GM12873 (cell line): ENCODE results near the gene TSSK6.

Experiments
- TF ChIP-seq, protein P1 (sequence below): IDR thresholded peaks from 2 replicates; pipeline ENCODE4 v1.5.1; 2012; ENCODE audit warnings: low read depth, mild to moderate bottlenecking, moderate library complexity, low read length, control low read depth; ENCODE audit not compliant: insufficient read depth; ENCODE audit errors: missing control alignments

The TSSK6 gene

DNA sequence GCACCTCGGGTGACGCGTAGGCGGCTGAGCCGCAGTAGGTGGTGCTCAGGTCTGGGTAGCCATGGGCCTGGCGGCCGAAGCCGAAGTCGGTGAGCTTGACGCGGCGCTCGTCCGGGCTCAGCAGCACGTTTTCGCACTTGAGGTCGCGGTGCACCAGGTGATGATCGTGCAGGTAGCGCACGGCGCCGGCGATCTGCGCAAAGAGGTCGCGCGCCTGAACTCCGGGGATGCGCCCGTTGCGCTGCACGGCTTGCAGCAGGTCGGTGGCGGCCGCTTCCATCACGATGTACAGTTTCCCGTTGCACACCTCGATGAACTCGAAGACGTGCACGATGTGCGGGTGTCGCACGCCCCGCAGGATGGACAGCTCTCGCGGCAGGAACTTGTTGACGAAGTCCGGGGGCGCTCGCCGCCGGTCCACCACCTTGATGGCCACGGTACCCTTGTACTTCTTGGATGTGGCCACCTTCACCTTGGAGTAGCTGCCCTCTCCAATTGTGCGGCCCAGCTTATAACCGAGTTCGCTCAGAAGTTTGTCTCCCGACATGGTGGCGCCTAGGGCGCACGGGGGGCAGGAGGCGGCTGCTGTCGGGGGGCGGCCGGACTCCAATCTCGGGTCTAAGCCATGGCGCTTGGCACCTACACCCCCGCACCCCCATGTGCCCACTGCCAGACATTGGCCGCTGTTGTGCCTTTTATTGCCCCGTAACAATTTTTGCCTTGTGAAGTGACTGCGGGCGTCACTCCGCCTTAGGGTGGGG is at the start of gene TSSK6:
Gene TSSK6 (minus strand): TSS at position 668 of the 761 bp plus-strand sequence. CDS start 121 bp downstream, at position 547.
- TF ChIP-seq, protein P1, sequence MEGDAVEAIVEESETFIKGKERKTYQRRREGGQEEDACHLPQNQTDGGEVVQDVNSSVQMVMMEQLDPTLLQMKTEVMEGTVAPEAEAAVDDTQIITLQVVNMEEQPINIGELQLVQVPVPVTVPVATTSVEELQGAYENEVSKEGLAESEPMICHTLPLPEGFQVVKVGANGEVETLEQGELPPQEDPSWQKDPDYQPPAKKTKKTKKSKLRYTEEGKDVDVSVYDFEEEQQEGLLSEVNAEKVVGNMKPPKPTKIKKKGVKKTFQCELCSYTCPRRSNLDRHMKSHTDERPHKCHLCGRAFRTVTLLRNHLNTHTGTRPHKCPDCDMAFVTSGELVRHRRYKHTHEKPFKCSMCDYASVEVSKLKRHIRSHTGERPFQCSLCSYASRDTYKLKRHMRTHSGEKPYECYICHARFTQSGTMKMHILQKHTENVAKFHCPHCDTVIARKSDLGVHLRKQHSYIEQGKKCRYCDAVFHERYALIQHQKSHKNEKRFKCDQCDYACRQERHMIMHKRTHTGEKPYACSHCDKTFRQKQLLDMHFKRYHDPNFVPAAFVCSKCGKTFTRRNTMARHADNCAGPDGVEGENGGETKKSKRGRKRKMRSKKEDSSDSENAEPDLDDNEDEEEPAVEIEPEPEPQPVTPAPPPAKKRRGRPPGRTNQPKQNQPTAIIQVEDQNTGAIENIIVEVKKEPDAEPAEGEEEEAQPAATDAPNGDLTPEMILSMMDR: no peak

DNA sequence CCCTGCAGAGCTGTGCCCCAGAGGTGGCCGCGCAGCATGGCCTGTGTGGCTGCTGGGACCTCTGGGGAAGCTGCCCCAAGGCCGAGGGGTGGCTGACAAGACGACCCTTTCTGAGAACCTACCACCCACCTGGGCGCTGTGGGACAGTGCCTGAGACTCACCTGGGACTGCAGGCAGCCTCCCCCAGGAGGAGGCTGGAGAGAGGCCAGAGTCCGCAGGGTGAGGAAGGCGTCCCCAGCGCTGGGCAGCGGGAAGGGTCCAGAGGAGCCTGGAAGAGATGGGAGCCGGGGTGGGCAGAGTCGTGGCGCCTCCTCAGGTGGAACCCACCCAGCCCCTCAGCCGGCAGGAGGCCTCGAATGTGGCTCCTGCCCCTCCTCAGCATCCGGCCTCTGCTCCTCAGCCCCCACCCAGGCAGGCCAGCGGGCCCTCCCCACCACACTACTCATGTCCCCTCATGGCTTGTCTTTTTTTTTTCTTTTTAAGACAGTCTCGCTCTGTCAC is 48.0 kb upstream of the TSSK6 start:
- TF ChIP-seq, protein P1: no peak

DNA sequence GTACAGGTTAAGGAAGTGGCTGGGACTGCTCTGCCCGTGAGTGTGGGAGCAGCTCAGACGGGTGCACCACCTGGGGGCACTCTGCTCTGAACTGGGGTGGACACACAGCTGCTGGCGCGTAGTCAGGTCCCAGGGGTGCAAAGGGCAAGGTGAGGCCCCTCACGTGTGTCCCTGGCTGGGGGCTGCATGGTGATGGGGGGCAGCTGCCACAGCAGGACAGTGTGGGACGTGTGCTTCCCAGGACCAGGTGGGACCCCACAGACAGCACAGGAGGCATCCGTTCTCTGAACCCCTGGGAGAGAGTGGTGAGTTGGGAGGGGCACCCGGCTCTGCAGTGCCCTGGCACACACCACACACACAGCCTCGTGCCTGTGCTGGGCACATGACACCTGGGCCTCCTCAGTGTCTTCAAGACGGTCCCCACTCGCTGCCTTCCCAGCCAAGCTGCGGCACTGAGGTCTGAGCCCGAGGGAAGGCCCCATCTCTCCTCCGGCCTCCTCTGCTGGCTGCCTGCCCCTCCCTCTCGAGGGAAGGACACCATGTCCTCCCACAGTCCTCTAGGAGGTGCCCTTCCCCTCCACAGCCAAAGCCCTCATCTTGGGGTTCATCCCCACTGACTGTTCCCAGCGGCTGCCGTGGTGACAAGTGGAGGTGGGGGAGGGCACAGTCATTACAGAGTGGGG is 47.5 kb upstream of the TSSK6 start:
- TF ChIP-seq, protein P1: no peak

GRCh38 chr19:19561946-19562664 is 46.8 kb upstream of the TSSK6 start:
- TF ChIP-seq, protein P1: peak; percentile 1

DNA sequence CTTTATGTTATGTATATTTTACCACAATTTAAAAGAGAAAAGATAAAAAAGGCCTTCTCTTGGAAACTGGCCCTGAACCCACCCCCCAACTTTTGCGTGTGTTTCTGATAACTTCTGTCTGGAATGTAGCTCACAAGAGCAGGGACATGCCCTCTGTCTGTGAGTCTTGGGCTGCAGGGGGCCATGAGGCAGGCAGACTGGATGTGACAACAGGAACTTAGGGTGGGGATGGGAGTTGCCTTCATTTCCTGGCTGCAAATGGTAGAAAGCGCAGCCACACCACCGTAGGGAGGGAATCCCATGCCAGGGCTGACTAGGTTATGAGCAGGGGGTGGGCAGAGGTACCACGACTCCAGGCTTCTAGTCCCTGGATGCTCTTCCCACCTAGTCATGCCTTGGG is 44.6 kb upstream of the TSSK6 start:
- TF ChIP-seq, protein P1: no peak

- TF ChIP-seq, protein P1: no peak
Measured at GRCh38 chr19:19558636-19559035, 43.3 kb upstream of the TSSK6 start.

DNA sequence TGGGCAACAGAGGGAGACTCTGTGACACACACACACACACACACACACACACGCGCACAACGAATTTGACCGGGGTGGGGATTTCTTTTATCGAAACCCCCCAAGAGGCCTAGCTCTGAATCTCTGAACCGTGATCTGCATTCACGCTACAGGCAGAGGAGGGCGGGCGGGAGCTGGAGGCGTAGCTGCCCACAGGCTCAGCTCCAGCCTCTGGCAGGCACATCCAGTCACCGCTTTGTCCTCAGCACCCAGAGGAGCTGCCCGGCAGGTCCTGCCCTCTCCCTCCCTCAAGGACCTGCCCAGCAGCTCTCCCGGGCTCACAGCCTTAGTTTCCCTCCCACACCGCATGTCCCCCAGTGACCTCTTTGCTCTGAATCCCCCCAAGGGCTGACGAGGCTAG is 42.7 kb upstream of the TSSK6 start:
- TF ChIP-seq, protein P1: no peak
